Spleen (tissue), 7 donors: ENCODE data around the gene DPH5.

ENCODE experiments used
- CTCF ChIP-seq, 11 experiments: fragments of 200-600 bp in 7 of 11; fragments of 450-650 bp in 4 of 11; sonication (generic) in 4 of 11; IDR thresholded peaks in 8 of 11; conservative IDR thresholded peaks in 3 of 11; 1 replicate in 7 of 11; 2 replicates in 4 of 11; pipeline versions ENCODE4 v1.4.0 to v1.8.0; 2016 to 2021; ENCODE audit warnings: antibody characterized with exemption in 11 of 11, inconsistent platforms in 4 of 11, mild to moderate bottlenecking in 1 of 11
- POLR2A ChIP-seq, 3 donors: fragments of 450-650 bp; IDR thresholded peaks; one replicate each; pipeline ENCODE4 v1.5.1; 2017; ENCODE audit warnings: antibody characterized with exemption in 3 of 3, mild to moderate bottlenecking in 1 of 3
- donor health status: DM: no; HTN: no; CAD: no; lungs with moderate emphysema.
- donor health status: DM: no; HTN: no; CAD: no.
- donor health status: DM: no; HTN: no; CAD: no.

GRCh38 chr1:100955322-100955721 is 70.3 kb downstream of the DPH5 start:
- TF ChIP-seq CTCF (IDR thresholded peaks at IDR 0.05 in 8 of 11, conservative IDR thresholded peaks at IDR 0.05 in 3 of 11) (no peak), POLR2A (IDR thresholded peaks at IDR 0.05) (no peak)
